Measurements from ENCODE around the gene CLDN16. TPM values are rescaled to one million over a fixed set of nuclear protein-coding genes. Genes with fewer than 3 reads are reported as not detected.

Gene CLDN16
- polyA plus RNA-seq, 1 donor from 2014 or later, result not detected

DNA sequence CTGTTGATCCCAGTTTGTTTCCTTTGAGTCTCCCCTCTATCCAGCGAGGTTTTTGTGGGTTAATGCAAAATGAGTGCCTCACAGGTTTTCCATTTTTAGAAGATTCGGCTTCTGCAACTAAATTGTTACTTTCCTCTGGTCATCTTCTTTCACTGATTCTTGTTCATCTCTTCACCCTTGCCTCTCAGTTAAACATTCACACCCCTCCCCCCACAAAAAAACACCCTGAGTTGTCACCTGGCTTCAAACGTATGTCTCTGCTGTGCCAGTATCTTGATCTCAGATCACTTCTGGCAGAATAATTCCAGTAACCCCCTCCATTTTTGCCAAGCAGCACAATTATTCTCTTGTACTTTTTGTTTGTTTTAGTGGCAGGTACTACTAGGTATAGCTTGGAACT, 12.3 kb upstream of the CLDN16 start:
- no peaks in the 10 kb centered on the region for H3K9me3 ChIP-seq (ENCODE audit: low read length)
- H3K4me3 ChIP-seq (ENCODE audit: low read length), result no peak overlapping the region
- no peaks in the 10 kb centered on the region for H3K9me2 ChIP-seq (ENCODE audit: insufficient read depth, low read length)
- no peaks in the 10 kb centered on the region for H3K79me2 ChIP-seq (replicated peaks; ENCODE audit: insufficient read depth, low read length)
- no peak overlapping the region for H3K4me2 ChIP-seq (ENCODE audit: low read length)
- no peaks in the 10 kb centered on the region for H4K20me1 ChIP-seq (ENCODE audit: insufficient read depth)
- no peak overlapping the region for H2AFZ ChIP-seq (ENCODE audit: low read depth, low read length)
- H3K27me3 ChIP-seq (ENCODE audit: insufficient read depth, low read depth, low read length), result no peaks in the 10 kb centered on the region
- no peak overlapping the region for H3K27ac ChIP-seq (ENCODE audit: low read length)
- TF ChIP-seq EZH2 (IDR thresholded peaks at IDR 0.05; ENCODE audit: borderline replicate concordance, insufficient read depth, low read length, poor library complexity, severe bottlenecking) (no peak), SMC3 (conservative IDR thresholded peaks at IDR 0.05; ENCODE audit: poor library complexity) (no peak), RAD21 (conservative IDR thresholded peaks at IDR 0.05) (no peak), POLR2AphosphoS5 (IDR thresholded peaks at IDR 0.05) (no peak), MXI1 (conservative IDR thresholded peaks at IDR 0.05; ENCODE audit: poor library complexity, severe bottlenecking) (no peak), TAF1 (IDR thresholded peaks at IDR 0.05; ENCODE audit: low read depth) (no peak), EP300 (conservative IDR thresholded peaks at IDR 0.05; ENCODE audit: poor library complexity, severe bottlenecking) (no peak)
- TF ChIP-seq, protein P1, sequence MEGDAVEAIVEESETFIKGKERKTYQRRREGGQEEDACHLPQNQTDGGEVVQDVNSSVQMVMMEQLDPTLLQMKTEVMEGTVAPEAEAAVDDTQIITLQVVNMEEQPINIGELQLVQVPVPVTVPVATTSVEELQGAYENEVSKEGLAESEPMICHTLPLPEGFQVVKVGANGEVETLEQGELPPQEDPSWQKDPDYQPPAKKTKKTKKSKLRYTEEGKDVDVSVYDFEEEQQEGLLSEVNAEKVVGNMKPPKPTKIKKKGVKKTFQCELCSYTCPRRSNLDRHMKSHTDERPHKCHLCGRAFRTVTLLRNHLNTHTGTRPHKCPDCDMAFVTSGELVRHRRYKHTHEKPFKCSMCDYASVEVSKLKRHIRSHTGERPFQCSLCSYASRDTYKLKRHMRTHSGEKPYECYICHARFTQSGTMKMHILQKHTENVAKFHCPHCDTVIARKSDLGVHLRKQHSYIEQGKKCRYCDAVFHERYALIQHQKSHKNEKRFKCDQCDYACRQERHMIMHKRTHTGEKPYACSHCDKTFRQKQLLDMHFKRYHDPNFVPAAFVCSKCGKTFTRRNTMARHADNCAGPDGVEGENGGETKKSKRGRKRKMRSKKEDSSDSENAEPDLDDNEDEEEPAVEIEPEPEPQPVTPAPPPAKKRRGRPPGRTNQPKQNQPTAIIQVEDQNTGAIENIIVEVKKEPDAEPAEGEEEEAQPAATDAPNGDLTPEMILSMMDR (IDR thresholded peaks at IDR 0.05; ENCODE audit: poor library complexity, severe bottlenecking), result no peak
- TF ChIP-seq, protein P2, sequence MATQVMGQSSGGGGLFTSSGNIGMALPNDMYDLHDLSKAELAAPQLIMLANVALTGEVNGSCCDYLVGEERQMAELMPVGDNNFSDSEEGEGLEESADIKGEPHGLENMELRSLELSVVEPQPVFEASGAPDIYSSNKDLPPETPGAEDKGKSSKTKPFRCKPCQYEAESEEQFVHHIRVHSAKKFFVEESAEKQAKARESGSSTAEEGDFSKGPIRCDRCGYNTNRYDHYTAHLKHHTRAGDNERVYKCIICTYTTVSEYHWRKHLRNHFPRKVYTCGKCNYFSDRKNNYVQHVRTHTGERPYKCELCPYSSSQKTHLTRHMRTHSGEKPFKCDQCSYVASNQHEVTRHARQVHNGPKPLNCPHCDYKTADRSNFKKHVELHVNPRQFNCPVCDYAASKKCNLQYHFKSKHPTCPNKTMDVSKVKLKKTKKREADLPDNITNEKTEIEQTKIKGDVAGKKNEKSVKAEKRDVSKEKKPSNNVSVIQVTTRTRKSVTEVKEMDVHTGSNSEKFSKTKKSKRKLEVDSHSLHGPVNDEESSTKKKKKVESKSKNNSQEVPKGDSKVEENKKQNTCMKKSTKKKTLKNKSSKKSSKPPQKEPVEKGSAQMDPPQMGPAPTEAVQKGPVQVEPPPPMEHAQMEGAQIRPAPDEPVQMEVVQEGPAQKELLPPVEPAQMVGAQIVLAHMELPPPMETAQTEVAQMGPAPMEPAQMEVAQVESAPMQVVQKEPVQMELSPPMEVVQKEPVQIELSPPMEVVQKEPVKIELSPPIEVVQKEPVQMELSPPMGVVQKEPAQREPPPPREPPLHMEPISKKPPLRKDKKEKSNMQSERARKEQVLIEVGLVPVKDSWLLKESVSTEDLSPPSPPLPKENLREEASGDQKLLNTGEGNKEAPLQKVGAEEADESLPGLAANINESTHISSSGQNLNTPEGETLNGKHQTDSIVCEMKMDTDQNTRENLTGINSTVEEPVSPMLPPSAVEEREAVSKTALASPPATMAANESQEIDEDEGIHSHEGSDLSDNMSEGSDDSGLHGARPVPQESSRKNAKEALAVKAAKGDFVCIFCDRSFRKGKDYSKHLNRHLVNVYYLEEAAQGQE (IDR thresholded peaks at IDR 0.05; ENCODE audit: borderline replicate concordance), result no peak
- H3K36me3 ChIP-seq (ENCODE audit: insufficient read depth, low read length), result no peaks in the 10 kb centered on the region
- H3F3A ChIP-seq (ENCODE audit: insufficient read depth, low read length, poor library complexity, severe bottlenecking), result no peaks in the 10 kb centered on the region
- no peak overlapping the region for H3K9ac ChIP-seq (ENCODE audit: low read length)

DNA sequence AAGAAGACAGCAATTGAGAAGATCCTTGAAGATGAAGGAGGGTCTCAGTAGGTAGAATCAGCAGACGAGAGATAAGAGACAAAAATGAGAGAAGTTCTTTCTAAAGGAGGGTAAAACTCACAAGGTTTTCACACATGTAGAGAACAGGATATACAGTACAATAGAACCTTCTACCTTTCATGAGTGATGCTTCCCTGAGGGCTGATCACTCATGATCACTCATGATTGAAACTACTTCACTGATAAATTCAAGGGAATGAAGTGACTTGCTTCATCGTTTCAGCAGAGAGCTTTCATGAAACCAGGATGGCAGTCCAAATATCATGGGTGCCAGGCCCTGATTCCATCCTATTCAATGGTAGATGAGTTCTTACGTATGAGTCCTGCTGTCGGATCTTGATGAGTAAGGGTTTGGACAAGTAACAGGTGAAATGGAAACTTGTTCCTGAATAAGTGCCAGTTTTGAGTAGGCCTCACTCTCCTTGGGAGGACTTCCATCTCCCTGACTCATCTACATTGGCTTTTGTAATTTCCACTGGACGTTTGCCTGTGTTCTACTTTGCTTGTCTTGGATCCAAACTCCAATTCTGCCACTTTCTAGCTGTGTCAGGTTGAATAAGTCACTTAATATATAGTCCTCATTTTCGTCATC, 9.6 kb upstream of the CLDN16 start:
- Histone ChIP-seq H3K4me2 (ENCODE audit: low read length) (no peak overlapping the region), H3K9ac (ENCODE audit: low read length) (no peak overlapping the region), H3K27me3 (ENCODE audit: insufficient read depth, low read depth, low read length) (no peaks in the 10 kb centered on the region), H3K9me2 (ENCODE audit: insufficient read depth, low read length) (no peaks in the 10 kb centered on the region), H3K9me3 (ENCODE audit: low read length) (no peaks in the 10 kb centered on the region), H4K20me1 (ENCODE audit: insufficient read depth) (no peaks in the 10 kb centered on the region), H3F3A (ENCODE audit: insufficient read depth, low read length, poor library complexity, severe bottlenecking) (no peaks in the 10 kb centered on the region), H3K4me3 (ENCODE audit: low read length) (no peak overlapping the region), H2AFZ (ENCODE audit: low read depth, low read length) (no peak overlapping the region), H3K79me2 (replicated peaks; ENCODE audit: insufficient read depth, low read length) (no peaks in the 10 kb centered on the region), H3K36me3 (ENCODE audit: insufficient read depth, low read length) (no peaks in the 10 kb centered on the region), H3K27ac (ENCODE audit: low read length) (no peak overlapping the region)
- TF ChIP-seq SMC3 (conservative IDR thresholded peaks at IDR 0.05; ENCODE audit: poor library complexity) (no peak), EP300 (conservative IDR thresholded peaks at IDR 0.05; ENCODE audit: poor library complexity, severe bottlenecking) (no peak), RAD21 (conservative IDR thresholded peaks at IDR 0.05) (no peak), EZH2 (IDR thresholded peaks at IDR 0.05; ENCODE audit: borderline replicate concordance, insufficient read depth, low read length, poor library complexity, severe bottlenecking) (no peak)
- TF ChIP-seq, protein P1 (IDR thresholded peaks at IDR 0.05; ENCODE audit: poor library complexity, severe bottlenecking), result no peak

Data from neural cell (in vitro differentiated cells).